GM19395 (cell line): ENCODE results near the gene JADE2.
"Not testable (repeated sequence)": the region's sequence is repeated elsewhere in the genome, so short reads cannot be mapped to it uniquely, and the experiment has no call there.

Source experiments
- ATAC-seq: cut with Tn5 transposase; IDR thresholded peaks from one replicate; pipeline ENCODE4 v1.9.1; 2021; ENCODE audit warnings: mild to moderate bottlenecking, moderate library complexity; ENCODE audit not compliant: unreplicated experiment

The JADE2 gene

GRCh38 chr5:134524826-134525682 lies at the start of gene JADE2:
TSS of gene JADE2 (plus strand) at chr5:134525670. CDS start at chr5:134535858, 10,188 bp downstream.
- ATAC-seq = peak; percentile 34

GRCh38 chr5:134477462-134478245 lies 47.8 kb upstream of the JADE2 start:
- ATAC-seq = no peak

- no peak for ATAC-seq
These were observed 45.6 kb upstream of the JADE2 start for GRCh38 chr5:134479839-134480238.

GRCh38 chr5:134489227-134489944 lies 36.1 kb upstream of the JADE2 start:
- ATAC-seq = no peak

GRCh38 chr5:134490255-134490924 lies 35.1 kb upstream of the JADE2 start:
- ATAC-seq = no peak

GRCh38 chr5:134490925-134491271 lies 34.6 kb upstream of the JADE2 start:
- ATAC-seq = no peak

- ATAC-seq = no peak
These were observed 33.5 kb upstream of the JADE2 start for GRCh38 chr5:134491841-134492442.

GRCh38 chr5:134492568-134492967 lies 32.9 kb upstream of the JADE2 start:
- no peak for ATAC-seq

GRCh38 chr5:134493461-134494055 lies 31.9 kb upstream of the JADE2 start:
- ATAC-seq = no peak

GRCh38 chr5:134494780-134495179 lies 30.7 kb upstream of the JADE2 start:
- ATAC-seq = no peak

GRCh38 chr5:134499905-134500304 lies 25.6 kb upstream of the JADE2 start:
- not testable (repeated sequence) for ATAC-seq

- ATAC-seq = no peak
These were observed 24.6 kb upstream of the JADE2 start for GRCh38 chr5:134500699-134501430.

- no peak for ATAC-seq
These were observed 23.2 kb upstream of the JADE2 start for GRCh38 chr5:134502259-134502658.

GRCh38 chr5:134503088-134503936 lies 22.2 kb upstream of the JADE2 start:
- peak; percentile 88 for ATAC-seq

GRCh38 chr5:134503937-134504437 lies 21.5 kb upstream of the JADE2 start:
- ATAC-seq = no peak

- ATAC-seq = no peak
These were observed 20.7 kb upstream of the JADE2 start for GRCh38 chr5:134504629-134505300.
